GM18873 (cell line): ENCODE results near the gene CPXM1.
"Not testable (repeated sequence)": the region's sequence is repeated elsewhere in the genome, so short reads cannot be mapped to it uniquely, and the experiment has no call there.

Experiments
- ATAC-seq: cut with Tn5 transposase; IDR thresholded peaks from one replicate; pipeline ENCODE4 v1.9.1; 2021; ENCODE audit warnings: mild to moderate bottlenecking, moderate library complexity, moderate number of reproducible peaks; ENCODE audit not compliant: unreplicated experiment, low FRiP score

Gene CPXM1

GRCh38 chr20:2825761-2826160 lies 25.3 kb upstream of the CPXM1 start:
- ATAC-seq, result no peak

- ATAC-seq, result no peak
Observed at GRCh38 chr20:2822073-2822472, 21.6 kb upstream of the CPXM1 start.

GRCh38 chr20:2820896-2821869 lies 20.8 kb upstream of the CPXM1 start:
- ATAC-seq, result no peak

GRCh38 chr20:2820084-2820895 lies 19.9 kb upstream of the CPXM1 start:
- no peak for ATAC-seq

- ATAC-seq, result no peak
Observed at GRCh38 chr20:2817891-2818595, 17.6 kb upstream of the CPXM1 start.

GRCh38 chr20:2817341-2817726 lies 16.9 kb upstream of the CPXM1 start:
- ATAC-seq, result no peak

GRCh38 chr20:2816583-2817340 lies 16.3 kb upstream of the CPXM1 start:
- ATAC-seq, result no peak

GRCh38 chr20:2816030-2816582 lies 15.7 kb upstream of the CPXM1 start, which contains the start of gene TMEM239:
TSS of gene TMEM239 (plus strand) at chr20:2816364. CDS start at chr20:2816555, 191 bp downstream.
- no peak for ATAC-seq

GRCh38 chr20:2815242-2815900 lies 14.9 kb upstream of the CPXM1 start:
- no peak for ATAC-seq

- no peak for ATAC-seq
Observed at GRCh38 chr20:2814587-2815051, 14.2 kb upstream of the CPXM1 start, which contains the start of gene C20orf141. TSS of gene C20orf141 (plus strand) at chr20:2814987. CDS start at chr20:2815185, 198 bp downstream.

GRCh38 chr20:2814076-2814475 lies 13.6 kb upstream of the CPXM1 start:
- ATAC-seq, result no peak

GRCh38 chr20:2812189-2812588 lies 11.8 kb upstream of the CPXM1 start:
- ATAC-seq, result no peak

- ATAC-seq, result no peak
Observed at GRCh38 chr20:2809690-2810089, 9.3 kb upstream of the CPXM1 start.

GRCh38 chr20:2807929-2808328 lies 7.5 kb upstream of the CPXM1 start:
- ATAC-seq, result not testable (repeated sequence)

- ATAC-seq, result no peak
Observed at GRCh38 chr20:2807019-2807418, 6.6 kb upstream of the CPXM1 start.

GRCh38 chr20:2806351-2806701 lies 5.9 kb upstream of the CPXM1 start:
- no peak for ATAC-seq

- no peak for ATAC-seq
Observed at GRCh38 chr20:2805689-2806350, 5.4 kb upstream of the CPXM1 start.
